Measurements from ENCODE around the gene NSUN6.

The NSUN6 gene

DNA sequence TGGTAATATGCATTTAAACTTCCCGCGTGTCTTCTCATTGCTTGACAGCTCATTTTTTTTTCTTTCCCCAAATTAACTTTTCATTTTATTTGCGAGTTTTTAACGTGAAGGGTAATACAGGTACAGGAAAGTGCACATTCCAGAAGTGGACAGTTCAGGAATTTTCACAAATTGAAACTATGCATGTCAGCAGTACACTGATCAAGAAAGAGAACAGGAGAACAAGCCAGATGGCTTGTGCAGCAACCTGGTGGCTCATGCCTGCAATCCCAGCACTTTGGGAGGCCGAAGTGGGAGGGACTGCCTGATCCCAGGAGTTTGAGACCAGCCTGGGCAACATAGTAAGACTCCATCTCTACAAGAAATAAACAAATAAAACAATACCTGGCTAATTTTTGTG lies 36.3 kb upstream of the NSUN6 start:
- Histone ChIP-seq H3K9me3 (ENCODE audit: severe bottlenecking) (no peaks in the 10 kb centered on the region), H3K4me1 (ENCODE audit: insufficient read depth, poor library complexity, severe bottlenecking) (peaks cover 16% of the 10 kb centered on the region), H3K36me3 (ENCODE audit: low read depth) (no peaks in the 10 kb centered on the region), H3K27me3 (ENCODE audit: insufficient read depth, poor library complexity, severe bottlenecking) (no peaks in the 10 kb centered on the region), H3K27ac (ENCODE audit: poor library complexity, severe bottlenecking) (no peak overlapping the region), H3K4me3 (ENCODE audit: severe bottlenecking) (no peak overlapping the region)
- ATAC-seq (ENCODE audit: low read depth) (no peak), DNase-seq (ENCODE audit: low spot score) (no peak)
- TF ChIP-seq, protein P1, sequence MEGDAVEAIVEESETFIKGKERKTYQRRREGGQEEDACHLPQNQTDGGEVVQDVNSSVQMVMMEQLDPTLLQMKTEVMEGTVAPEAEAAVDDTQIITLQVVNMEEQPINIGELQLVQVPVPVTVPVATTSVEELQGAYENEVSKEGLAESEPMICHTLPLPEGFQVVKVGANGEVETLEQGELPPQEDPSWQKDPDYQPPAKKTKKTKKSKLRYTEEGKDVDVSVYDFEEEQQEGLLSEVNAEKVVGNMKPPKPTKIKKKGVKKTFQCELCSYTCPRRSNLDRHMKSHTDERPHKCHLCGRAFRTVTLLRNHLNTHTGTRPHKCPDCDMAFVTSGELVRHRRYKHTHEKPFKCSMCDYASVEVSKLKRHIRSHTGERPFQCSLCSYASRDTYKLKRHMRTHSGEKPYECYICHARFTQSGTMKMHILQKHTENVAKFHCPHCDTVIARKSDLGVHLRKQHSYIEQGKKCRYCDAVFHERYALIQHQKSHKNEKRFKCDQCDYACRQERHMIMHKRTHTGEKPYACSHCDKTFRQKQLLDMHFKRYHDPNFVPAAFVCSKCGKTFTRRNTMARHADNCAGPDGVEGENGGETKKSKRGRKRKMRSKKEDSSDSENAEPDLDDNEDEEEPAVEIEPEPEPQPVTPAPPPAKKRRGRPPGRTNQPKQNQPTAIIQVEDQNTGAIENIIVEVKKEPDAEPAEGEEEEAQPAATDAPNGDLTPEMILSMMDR (IDR thresholded peaks at IDR 0.05; ENCODE audit: poor library complexity, severe bottlenecking) = no peak

DNA sequence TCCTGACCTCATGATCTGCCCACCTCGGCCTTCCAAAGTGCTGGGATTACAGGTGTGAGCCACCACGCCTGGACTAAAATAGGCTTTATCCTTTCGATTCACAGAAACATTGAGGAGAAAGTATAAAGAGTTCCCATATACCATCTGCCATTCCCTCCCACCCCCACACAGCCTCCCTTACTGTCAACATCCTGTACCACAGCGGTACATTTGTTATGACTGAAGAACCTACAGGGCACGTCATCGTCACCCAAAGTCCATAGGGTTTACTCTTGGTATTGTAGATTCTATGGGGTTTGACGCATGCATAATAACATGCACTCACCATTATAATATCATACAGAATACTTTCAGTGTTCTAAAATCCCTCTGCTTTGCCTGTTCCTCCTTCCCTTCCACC lies 35.8 kb upstream of the NSUN6 start:
- no peak overlapping the region for H3K27ac ChIP-seq (ENCODE audit: poor library complexity, severe bottlenecking)
- no peaks in the 10 kb centered on the region for H3K9me3 ChIP-seq (ENCODE audit: severe bottlenecking)
- TF ChIP-seq, protein P1 (IDR thresholded peaks at IDR 0.05; ENCODE audit: poor library complexity, severe bottlenecking) = no peak
- no peaks in the 10 kb centered on the region for H3K27me3 ChIP-seq (ENCODE audit: insufficient read depth, poor library complexity, severe bottlenecking)
- H3K4me1 ChIP-seq (ENCODE audit: insufficient read depth, poor library complexity, severe bottlenecking) = peaks cover 21% of the 10 kb centered on the region
- DNase-seq (ENCODE audit: low spot score) (no peak), ATAC-seq (ENCODE audit: low read depth) (no peak)
- H3K4me3 ChIP-seq (ENCODE audit: severe bottlenecking) = no peak overlapping the region
- H3K36me3 ChIP-seq (ENCODE audit: low read depth) = no peaks in the 10 kb centered on the region

DNA sequence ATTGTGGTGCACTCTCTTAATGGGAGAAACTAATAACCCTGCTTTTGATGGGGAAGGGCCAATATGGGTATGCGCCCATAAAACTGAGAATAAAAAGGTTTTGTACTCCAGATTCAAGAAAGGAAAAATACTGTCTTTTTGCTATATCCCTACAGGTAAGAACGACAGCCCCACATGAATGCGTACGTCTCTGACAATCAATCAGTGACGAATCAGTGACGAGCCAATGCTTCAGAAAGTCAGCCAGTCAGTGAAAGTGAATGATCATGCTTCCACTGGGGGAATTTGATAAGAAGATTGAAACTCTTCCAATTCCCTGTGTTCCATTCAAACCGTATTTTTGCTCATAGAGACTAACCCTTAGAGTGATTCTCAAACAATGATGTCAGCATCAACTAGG lies 34.2 kb upstream of the NSUN6 start:
- DNase-seq (ENCODE audit: low spot score) = no peak
- Histone ChIP-seq H3K9me3 (ENCODE audit: severe bottlenecking) (no peaks in the 10 kb centered on the region), H3K36me3 (ENCODE audit: low read depth) (peaks cover 4% of the 10 kb centered on the region; the same call in 1 of the 2 replicates), H3K27ac (ENCODE audit: poor library complexity, severe bottlenecking) (no peak overlapping the region), H3K27me3 (ENCODE audit: insufficient read depth, poor library complexity, severe bottlenecking) (no peaks in the 10 kb centered on the region), H3K4me1 (ENCODE audit: insufficient read depth, poor library complexity, severe bottlenecking) (peaks cover 37% of the 10 kb centered on the region), H3K4me3 (ENCODE audit: severe bottlenecking) (no peak overlapping the region)
- no peak for ATAC-seq (ENCODE audit: low read depth)
- TF ChIP-seq, protein P1 (IDR thresholded peaks at IDR 0.05; ENCODE audit: poor library complexity, severe bottlenecking) = no peak

DNA sequence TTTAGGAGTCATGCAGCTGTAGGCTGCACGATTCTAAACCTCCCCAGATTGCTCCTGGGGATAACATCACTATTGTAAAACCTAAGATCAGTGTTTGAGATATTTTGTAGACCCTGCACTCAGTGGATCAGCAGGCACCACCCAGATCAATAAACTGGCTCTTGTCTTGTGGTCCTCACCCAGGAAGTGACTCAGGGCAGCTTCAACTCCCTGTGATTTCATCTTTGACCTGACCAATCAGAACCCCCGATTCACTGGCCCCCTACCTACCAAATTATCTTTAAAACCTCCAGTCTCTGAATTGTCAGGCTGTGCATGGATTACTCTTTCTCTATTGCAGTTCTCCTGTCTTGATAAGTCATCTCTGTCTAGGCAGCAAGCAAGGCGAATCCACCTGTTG lies 33.6 kb upstream of the NSUN6 start:
- Histone ChIP-seq H3K4me3 (ENCODE audit: severe bottlenecking) (no peak overlapping the region), H3K36me3 (ENCODE audit: low read depth) (peaks cover 4% of the 10 kb centered on the region; the same call in 1 of the 2 replicates), H3K4me1 (ENCODE audit: insufficient read depth, poor library complexity, severe bottlenecking) (peaks cover 39% of the 10 kb centered on the region), H3K27ac (ENCODE audit: poor library complexity, severe bottlenecking) (no peak overlapping the region), H3K9me3 (ENCODE audit: severe bottlenecking) (no peaks in the 10 kb centered on the region), H3K27me3 (ENCODE audit: insufficient read depth, poor library complexity, severe bottlenecking) (no peaks in the 10 kb centered on the region)
- TF ChIP-seq, protein P1 (IDR thresholded peaks at IDR 0.05; ENCODE audit: poor library complexity, severe bottlenecking) = no peak
- DNase-seq (ENCODE audit: low spot score) = no peak
- ATAC-seq (ENCODE audit: low read depth) = no peak

DNA sequence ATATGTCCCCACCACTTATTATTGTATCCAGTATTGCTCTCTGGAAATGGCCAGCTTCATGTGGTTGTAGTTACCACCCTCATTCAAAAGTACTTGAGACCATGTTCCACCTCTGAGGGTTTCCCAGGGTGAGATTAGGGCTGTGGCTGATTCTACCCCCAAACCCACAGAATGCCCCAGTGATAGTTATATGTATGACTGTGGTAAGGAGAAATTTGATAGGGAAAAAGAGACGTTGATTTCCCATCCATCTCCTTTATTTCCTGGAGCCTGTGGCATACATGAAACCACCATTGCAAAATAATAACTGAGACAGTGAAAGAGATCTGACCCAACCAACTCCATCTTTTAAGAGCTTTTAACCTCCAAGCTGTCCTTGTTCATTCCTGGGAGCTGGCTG lies 33.0 kb upstream of the NSUN6 start:
- TF ChIP-seq, protein P1 (IDR thresholded peaks at IDR 0.05; ENCODE audit: poor library complexity, severe bottlenecking) = no peak
- no peak for ATAC-seq (ENCODE audit: low read depth)
- H3K4me3 ChIP-seq (ENCODE audit: severe bottlenecking) = no peak overlapping the region
- DNase-seq (ENCODE audit: low spot score) = no peak
- H3K27me3 ChIP-seq (ENCODE audit: insufficient read depth, poor library complexity, severe bottlenecking) = no peaks in the 10 kb centered on the region
- no peaks in the 10 kb centered on the region for H3K9me3 ChIP-seq (ENCODE audit: severe bottlenecking)
- H3K4me1 ChIP-seq (ENCODE audit: insufficient read depth, poor library complexity, severe bottlenecking) = peaks cover 38% of the 10 kb centered on the region
- peaks cover 4% of the 10 kb centered on the region; the same call in 1 of the 2 replicates for H3K36me3 ChIP-seq (ENCODE audit: low read depth)
- peak overlapping the region; percentile 97 for H3K27ac ChIP-seq (ENCODE audit: poor library complexity, severe bottlenecking)

Data from RWPE2 (cell line).